Measurements from ENCODE around the gene UFD1. TPM values are rescaled to one million over a fixed set of nuclear protein-coding genes. Genes with fewer than 3 reads are reported as not detected.

Gene UFD1
- total RNA-seq, 1 donor from 2014 or later: 35.4 TPM

DNA sequence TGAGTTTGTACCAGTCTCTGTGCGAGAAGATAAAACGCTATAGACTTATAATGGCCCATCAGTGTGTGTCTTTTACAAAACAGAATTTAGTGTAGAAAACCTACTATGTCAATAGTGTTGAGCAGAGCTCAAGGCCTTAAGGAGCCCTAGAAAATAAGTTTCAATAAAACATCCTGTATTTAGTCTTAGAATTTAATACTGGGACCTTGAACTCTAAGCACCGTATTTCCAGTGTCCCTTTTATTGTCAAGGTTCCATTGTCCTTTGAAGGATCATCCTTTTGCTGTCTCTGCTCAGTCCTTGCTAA, 17.3 kb upstream of the UFD1 start:
- no peak for DNase-seq (ENCODE audit: low spot score)

DNA sequence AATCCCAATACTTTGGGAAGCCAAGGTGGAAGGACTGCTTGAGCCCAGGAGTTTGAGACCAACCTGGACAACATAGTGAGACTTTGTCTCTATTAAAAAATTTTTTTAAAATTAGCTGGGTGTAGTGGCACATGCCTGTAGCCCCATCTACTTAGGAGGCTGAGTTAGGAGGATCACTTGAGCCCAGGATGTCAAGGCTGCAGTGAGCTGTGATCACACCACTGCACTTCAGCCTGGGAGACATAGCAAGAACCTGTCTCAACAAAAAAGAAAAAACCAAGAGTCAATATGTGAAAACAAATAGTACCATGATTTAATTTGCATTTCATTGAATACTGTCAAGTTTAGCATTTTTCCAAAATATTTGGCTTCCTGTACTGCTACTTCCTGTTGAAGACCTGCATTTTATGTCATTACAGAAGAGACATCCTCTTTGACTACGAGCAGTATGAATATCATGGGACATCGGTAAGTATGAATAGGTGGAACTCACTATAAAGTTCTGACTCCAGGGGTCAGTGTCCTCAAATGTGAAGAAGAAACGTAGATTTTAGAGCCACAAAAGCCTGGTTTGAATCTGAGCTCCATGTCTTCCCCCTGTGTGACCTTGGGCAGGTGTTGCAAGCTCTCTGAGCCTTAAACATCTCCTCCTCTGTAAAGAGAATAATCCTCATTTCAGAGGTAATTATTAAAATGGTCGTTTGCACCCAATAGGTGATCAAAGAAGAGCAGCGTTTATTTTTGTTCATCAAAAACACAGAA, 16.8 kb upstream of the UFD1 start:
- DNase-seq (ENCODE audit: low spot score): peak; percentile 47

DNA sequence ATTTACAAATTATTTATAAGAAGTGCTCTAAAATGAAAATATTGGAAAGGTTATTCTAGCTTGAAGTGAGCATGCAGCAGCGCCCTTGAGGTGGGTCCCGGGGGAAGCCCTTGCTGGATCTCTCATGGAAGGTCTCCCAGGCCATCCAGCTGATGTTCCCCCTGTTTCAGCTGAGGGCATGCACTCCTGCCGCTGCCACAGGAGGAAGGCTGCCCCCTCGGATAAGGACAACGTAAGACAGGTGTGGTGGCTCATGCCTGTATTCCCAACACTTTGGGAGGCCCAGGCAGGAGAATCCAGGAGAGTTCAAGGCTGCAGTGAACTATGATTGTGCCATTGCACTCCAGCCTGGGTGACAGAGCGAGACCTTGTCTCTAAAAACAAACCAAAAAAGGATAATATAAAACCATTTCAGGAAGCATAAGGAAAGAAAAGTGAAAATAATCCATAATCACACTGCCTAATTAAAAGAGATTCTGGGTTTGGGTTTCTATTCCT, 15.7 kb upstream of the UFD1 start:
- DNase-seq (ENCODE audit: low spot score): no peak

DNA sequence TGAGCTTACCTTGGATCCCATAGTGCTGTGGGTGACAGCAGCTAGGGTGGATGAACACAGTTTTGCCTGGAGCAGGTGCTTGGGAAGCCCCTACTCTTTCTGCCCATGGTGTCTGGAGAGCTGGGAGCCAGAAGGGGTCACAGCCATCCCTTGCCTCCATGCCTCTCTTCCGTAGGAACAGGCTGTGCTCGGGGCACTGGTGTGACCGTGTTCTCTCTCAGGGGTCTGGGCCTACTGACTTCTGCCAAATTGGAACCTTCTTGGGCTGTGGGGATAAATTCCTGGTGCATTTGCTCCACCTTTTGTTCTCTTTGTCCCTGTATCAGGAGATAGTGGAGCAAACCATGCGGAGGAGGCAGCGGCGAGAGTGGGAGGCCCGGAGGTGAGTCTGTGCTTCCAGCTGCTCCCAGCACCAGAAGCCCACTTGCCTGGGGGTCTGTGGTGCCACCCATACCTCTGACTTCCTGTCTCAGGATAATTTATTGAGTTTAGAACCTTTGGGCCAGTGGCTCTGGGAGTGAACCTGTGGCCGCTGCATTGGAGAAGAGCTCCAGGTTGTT, 15.1 kb upstream of the UFD1 start:
- DNase-seq (ENCODE audit: low spot score): no peak

DNA sequence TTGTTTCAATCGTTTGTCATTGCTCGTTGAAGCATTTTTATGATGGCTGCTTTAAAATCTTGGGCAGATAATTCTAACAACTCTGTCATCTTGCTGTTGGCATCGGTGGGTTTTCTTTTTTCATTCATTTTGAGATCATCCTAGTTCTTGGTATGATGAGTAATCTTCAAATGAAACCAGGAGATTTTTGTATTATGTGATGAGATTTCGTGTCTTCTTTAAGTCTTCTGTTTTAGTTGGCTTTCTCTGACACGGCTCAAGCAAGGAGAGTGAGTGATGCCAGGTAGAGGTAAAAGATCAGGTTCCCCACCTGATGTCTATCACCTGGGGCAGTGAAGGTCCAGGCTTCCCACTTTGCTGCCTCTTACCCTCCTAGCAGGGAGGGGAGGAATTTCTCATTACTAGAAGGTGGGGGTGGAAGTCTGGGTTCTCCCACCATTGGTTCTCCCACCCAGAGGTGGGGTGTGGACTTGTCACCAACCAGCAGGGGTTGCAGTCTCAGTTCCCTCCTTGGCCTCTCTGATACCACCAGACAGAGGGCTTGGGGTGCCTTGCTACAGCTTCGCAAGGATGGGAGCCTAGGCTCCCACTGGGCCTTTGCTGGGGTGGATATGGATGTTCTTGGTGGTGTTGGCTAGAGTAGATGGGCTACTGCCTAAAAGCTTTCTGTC, 13.6 kb upstream of the UFD1 start:
- DNase-seq (ENCODE audit: low spot score): no peak

DNA sequence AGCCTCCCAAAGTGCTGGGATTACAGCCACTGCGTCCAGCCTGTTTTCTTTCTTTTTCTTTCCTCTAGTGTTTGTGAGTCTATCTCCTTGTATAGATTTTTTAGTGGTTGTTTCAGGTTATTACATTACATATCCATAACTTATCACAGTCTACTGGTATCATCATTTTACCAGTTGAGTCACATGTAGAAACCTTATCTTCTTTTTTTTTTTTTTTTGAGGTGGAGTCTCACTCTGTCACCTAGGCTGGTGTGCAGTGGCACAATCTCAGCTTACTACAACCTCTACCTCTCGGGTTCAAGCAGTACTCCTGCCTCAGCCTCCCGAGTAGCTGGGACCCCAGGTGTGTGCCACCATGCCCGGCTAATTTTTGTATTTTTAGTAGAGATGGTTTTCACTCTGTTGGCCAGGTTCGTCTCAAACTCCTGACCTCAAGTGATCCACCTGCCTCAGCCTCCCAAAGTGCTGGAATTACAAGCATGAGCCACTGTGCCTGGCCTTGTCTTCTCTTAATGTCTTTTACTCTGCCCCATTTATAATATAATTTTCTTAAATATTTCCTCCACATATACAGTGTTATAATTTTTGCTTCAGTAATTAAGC, 11.7 kb upstream of the UFD1 start:
- DNase-seq (ENCODE audit: low spot score): no peak

DNA sequence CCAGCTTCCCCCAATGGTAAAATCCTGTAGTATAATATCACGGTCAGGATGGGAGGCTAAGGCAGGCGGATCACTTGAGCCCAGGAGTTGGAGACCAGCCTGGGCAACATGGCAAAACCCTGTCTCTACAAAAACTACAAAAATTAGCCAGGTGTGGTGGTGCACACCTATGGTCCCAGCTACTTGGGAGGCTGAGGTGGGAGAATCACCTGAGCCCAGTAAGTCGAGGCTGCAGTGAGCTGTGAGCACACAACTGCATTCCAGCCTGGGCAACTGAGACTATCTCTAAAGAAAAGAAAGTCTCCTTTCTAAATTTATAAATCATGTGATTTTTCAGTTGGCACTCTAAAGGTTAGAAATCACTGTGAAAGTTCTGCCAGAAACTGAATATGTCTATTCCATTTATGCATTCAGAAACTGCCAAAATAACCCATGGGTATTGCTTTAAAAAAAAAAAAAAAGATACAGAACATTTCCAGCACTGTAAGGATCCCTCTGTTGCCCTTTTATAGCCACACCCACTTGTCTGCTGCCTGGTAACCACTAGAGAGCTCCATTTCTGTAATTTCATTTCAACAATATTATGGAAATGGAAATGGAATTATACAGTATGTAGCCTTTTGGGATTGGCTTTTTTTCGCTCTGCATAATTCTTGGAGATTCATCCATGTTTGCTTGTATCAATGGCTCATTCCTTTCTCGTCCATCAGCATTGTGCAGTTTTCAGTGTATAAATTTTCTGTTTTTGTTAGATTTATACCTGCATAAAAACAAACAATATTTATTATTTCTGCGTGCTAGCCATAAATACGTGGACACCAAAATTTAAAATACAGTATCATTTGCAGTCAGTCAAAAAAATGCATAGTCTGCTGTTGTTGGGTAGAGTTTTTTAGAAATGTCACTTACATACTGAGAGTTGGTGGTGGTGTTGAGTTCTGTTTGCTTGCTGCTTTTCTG, 10.2 kb upstream of the UFD1 start:
- DNase-seq (ENCODE audit: low spot score): peak; percentile 48

DNA sequence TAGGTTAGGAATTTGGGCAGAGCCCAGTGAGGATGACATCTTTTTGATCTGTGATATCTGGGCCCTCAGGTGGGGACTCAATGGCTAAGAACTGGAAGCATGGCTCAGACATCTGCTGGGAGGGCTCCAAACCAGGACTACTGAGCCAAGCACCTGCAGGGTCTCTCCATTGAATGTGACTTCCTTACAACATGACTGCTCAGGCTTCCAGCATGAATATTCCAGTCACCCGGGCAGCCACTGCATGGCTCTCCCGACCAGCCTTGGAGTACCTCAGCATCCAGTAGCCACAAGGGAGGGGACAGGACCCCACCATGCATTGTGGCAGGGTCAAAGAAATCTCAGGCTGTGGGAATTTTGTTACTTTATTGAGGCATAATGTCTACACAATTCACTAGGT, 9.3 kb upstream of the UFD1 start:
- no peak for DNase-seq (ENCODE audit: low spot score)

DNA sequence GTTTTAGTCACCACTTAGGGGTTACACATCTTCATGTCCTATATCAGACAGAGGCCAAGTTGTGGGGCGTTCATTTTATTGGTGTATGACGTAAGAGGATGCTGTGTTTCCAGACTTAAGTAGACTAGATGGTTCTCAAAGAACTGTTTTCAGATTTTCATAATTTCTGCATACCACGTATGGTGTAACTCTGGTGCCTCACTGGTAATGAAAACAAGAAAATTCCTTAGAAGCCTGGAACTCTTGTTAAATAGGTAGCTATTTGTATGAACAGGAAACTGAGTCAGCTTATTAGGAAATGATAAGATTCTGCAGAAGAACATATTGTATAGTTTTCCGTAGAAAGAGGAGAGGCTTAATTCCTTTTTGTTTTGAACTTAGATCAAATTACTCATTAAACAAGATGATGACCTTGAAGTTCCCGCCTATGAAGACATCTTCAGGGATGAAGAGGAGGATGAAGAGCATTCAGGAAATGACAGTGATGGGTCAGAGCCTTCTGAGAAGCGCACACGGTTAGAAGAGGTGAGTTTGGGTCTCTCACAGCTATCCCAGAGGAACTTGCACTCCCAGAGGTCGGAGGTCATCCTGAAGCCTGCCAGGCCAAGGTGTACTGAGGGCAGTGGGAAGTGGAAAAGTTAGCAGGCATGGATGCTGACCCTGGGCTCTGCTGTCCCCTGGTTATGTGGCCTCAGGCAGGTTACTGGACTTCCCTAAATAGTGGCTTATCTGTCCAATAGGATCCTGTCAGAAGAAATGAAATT, 4.7 kb upstream of the UFD1 start:
- DNase-seq (ENCODE audit: low spot score): peak; percentile 8

DNA sequence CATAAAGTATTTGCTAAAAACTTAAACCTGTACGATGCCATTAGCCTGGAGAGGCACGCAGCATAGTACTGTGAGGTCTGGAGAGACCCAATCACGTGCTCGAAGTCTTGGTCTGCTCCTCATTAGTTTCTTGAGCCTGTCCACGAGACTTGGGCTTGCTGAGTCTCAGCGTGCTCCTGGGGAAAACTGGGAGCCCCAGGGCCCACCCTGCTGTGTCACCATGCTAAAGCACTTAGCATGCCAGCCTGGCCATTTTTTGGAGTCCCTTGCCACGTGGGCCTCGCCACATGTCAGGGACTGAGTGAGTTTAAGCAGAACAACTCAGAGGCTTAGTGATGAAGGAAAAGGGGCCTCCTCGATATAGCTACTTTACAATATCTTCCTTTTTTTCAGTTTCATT, 3.3 kb upstream of the UFD1 start:
- DNase-seq (ENCODE audit: low spot score): no peak

DNA sequence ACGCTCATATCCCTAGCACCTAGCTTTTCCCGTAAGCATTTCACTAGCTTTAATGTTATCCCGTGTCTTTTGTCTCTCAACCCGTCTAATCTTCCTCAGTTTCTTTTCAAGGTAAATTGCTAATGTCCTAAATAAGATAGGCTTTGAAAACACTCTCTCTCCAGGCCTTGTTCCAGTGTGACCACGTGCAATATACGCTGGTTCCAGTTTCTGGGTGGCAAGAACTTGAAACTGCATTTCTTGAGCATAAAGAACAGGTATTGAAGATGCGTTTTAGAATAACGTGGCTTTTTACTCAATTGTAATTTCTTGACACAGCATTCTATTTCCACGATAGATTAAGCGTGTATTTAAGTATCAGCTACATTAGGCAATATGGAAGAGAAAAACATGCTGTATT, 1.8 kb upstream of the UFD1 start:
- no peak for DNase-seq (ENCODE audit: low spot score)

DNA sequence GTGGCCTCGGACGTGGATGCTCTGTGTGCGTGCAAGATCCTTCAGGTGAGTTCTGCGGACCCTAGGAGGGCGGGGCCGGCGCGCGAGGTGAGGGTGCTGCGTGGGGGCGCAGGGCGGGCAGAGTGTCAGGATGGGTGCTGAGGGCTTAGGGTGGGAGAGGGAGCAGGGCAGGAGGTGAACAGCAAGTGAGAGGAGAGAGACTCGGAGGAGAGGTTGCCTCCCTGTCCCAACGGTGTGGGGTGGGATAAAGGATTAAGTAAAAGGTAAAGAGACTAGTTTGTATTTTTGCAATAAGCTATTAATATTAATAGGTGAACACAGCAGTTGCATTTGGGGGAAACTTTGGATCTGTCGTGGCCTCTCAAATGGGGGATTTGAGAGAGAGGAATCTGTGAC, 1.2 kb upstream of the UFD1 start:
- DNase-seq (ENCODE audit: low spot score): no peak

DNA sequence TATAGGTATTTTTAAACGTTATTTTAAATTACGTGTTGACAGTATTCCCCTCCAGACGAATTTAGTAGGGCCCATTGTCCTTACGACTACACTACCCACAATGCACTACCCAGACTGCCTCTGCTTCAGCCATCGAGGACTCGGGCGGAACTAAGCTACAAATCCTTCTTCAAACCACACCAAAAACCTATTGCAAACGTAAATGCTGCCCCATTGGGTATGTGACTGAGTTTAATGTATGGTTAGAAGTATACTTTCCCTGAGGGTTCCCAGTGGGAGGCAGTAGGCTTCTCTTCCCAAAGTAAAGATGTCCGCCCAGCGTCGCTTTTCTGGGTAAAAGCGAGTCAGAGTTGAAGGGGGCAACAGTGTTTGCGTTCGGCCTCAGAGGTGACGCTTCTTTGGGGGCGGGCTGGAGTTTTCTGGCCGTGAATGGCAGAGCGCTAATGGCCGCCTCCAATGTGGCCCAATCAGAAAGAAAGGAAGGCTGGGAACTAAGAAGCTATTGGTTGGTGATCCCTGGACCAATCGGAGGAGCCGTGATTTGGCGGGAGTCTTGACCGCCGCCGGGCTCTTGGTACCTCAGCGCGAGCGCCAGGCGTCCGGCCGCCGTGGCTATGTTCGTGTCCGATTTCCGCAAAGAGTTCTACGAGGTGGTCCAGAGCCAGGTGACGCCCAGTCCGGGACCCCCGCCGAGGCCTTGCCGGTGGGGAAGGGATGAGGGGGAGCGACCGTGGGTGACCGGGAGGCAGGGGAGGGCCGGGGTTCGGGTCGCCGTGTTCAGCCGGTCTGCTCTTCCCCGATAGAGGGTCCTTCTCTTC, 571 bp upstream of the UFD1 start, which contains the start of gene CDC45:
Gene CDC45, plus strand, starts transcription at position 566 of the 818 bp plus-strand sequence. Its CDS starts 49 bp downstream, at position 615.
- DNase-seq (ENCODE audit: low spot score): peak; percentile 100

DNA sequence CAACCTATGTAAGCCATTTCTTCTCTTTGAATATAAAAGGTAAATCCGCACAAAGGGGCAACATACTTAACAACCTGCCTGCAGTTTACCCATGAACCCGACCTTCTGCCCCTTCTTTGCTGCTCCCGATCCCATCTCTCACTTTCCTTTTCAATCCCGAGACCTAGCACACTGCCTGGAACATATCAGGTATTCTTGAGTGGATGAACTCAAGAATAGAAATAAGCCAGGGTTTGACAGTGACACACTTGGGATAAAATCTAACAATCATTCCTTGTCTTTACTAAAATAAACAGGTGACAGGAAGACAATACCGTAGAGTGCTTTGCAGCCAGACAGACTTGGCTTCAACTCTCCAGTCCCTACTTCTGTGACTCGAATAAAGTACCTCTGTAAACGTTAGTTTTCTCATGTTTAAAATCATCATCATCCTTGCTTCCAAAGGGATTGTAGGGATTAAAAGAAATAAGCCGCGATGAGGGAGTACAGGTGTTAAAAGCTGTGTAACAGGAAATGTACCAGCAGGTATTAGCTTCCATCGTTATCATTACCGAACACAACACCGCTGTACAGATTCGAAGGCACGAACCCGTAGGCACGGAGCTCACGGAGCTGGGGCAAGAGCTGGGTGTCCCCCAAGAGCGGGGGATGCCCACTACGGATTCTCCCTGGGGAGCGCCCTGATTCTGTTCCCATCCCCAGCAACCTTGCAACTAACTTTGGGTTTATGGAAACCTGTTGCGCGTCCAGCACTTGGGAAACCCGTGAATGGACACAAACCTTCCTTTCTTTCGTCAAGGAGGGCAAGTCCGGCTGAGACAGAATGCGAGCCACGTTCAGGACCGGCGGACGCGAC, 720 bp downstream of the UFD1 start:
- no peak for DNase-seq (ENCODE audit: low spot score)

DNA sequence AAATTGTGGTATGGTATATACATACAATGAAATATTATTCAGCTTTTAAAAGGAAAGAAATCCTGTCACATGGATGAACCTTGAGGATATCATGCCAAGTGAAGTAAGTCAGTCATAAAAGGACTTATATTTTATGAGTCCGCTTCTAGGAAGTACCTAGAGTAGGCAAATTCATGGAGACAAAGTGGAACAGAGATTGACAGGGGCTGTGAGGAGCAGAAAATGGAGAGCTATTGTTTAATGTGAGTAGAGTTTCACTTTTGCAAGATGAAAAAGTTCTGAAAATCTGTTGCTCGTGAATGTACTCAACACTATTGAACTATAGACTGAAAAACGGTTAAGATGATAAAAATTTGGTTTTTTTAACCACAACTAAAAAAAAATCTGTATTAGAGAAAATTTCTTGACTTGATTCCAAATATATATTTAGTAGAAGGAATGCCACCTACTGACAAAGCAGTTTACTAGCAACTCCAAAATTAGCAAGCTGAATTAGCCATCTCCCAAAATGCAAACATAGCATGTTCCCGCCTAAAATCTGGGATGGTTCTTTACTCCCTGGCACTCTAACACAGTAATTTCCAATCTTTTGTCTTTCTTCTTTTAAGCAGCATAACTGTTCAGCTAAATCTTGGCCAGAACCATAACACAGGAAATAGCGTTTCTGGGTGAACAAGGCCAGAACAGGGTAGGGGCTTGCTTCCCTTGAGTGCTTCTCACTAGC, 1.5 kb downstream of the UFD1 start:
- DNase-seq (ENCODE audit: low spot score): no peak

DNA sequence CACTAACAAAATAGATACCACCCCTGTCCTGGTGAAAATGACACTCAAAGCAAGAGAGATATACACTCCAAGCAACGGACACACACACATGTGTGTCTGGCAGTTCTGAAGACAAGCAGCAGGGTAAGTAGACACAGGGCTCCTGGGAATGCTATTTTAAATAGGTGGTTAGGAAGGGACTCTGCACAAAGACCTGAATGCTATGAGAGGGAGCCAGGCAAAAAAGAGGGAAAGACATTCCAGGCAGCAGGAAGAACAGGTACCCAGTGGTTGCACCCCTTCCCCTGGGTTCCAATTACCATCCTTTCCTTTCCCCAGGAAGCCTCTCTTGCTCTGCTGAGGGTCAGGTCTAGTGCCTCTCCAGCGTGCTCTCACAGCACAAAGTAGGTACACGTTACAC, 3.0 kb downstream of the UFD1 start:
- no peak for DNase-seq (ENCODE audit: low spot score)

DNA sequence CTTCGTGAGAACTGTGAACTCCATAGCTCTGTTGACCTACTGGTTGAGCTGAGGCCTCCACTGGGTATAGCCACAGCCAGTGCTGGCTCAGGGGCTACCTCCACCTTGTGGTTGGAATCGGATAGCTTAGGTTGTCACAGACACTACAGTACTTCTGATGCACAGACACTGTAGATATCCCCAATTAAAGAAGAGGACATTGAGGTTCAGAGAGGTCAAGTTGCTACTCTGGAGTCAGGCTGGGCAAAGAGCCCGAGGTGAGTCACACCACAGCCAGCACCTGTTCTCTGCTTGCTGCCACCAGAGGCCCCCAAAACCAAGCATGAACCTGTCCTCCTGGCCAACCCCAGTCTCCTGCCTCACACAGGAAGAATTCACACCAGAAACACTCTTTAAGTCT, 5.4 kb downstream of the UFD1 start:
- DNase-seq (ENCODE audit: low spot score): no peak

DNA sequence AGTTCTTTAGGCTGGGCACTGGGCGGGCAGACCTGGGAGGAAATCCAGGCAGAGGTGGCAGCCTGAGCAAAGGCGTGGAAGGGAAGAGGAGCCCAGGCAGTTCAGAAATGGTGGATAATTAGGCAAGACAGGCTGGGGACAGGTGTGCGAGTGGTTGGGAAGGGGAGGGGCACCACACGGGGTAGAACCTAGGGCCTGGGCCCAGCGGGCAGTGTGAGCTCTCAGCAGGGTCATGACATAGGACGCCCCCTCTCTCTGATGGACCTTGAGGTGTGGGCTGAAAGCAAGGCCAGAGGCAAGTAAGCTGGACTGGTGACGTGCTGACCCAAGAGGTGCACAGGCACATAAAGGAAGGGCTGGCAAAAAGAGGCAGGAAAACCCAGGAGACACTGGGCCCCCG, 6.8 kb downstream of the UFD1 start:
- no peak for DNase-seq (ENCODE audit: low spot score)
